Measurements from ENCODE around the gene CDC7.

- TF ChIP-seq POLR2A (IDR thresholded peaks at IDR 0.05; ENCODE audit: low read depth) (no peak), CTCF (IDR thresholded peaks at IDR 0.05) (no peak), POLR2AphosphoS5 (IDR thresholded peaks at IDR 0.05) (no peak)
Measured at GRCh38 chr1:91498498-91499245, 2.0 kb upstream of the CDC7 start.

Measured in esophagus muscularis mucosa (tissue), 3 donors.